OCI-LY7 (cell line): ENCODE measurements around the gene SCN5A. TPM values are rescaled to one million over a fixed set of nuclear protein-coding genes. Genes with fewer than 3 reads are reported as not detected.

Experiments
- BruUV-seq: library from RNA; stranded (reverse); fragments of 400-500 nt; replicated peaks from 2 replicates; lab custom pipeline; 2021; lab: Mats Ljungman, UMichigan
- CTCF ChIA-PET: fragments of 300-600 bp; sonication (Branson Sonifier 250); formaldehyde crosslinking; loops from one replicate; lab custom pipeline; 2022; ENCODE audit warnings: antibody characterized with exemption; ENCODE audit not compliant: unreplicated experiment; lab: Charles Lee
- POLR2A ChIA-PET: fragments of 300-600 bp; sonication (Branson Sonifier 250); formaldehyde crosslinking; loops from one replicate; lab custom pipeline; 2022; ENCODE audit warnings: antibody characterized with exemption; lab: Charles Lee
- DNase-seq: peaks from one replicate; pipeline ENCODE4 v3.0.0-alpha.2; 2015; ENCODE audit warnings: low spot score
- H2AFZ ChIP-seq: fragments of 200-600 bp; sonication (generic), shearing (Covaris generic); 2 replicates; pipeline ENCODE4 v1.6.1; 2014; ENCODE audit warnings: mild to moderate bottlenecking, antibody characterized with exemption, low read length, moderate library complexity
- H3K27ac ChIP-seq: fragments of 200-600 bp; sonication (generic); 2 replicates; pipeline ENCODE4 v1.5.1; 2014; ENCODE audit warnings: mixed run types, low read depth, mild to moderate bottlenecking, moderate library complexity, low read length, inconsistent platforms; ENCODE audit not compliant: poor library complexity, severe bottlenecking
- H3K36me3 ChIP-seq: fragments of 200-600 bp; sonication (generic); 2 replicates; pipeline ENCODE4 v1.6.1; 2014; ENCODE audit warnings: mild to moderate bottlenecking, antibody characterized with exemption, low read length, moderate library complexity, mixed read lengths; ENCODE audit not compliant: insufficient read depth
- H3K4me1 ChIP-seq: fragments of 200-600 bp; sonication (generic); 2 replicates; pipeline ENCODE4 v1.5.1; 2014; ENCODE audit warnings: mild to moderate bottlenecking, low read length; ENCODE audit not compliant: insufficient read depth, poor library complexity, severe bottlenecking
- H3K4me2 ChIP-seq: fragments of 200-600 bp; sonication (generic); 2 replicates; pipeline ENCODE4 v1.6.1; 2014; ENCODE audit warnings: mild to moderate bottlenecking, low read length
- H3K4me3 ChIP-seq: fragments of 200-600 bp; sonication (generic); 2 replicates; pipeline ENCODE4 v1.5.1; 2014; ENCODE audit warnings: mild to moderate bottlenecking, low read depth, low read length; ENCODE audit not compliant: poor library complexity, severe bottlenecking
- H3K79me2 ChIP-seq: fragments of 200-600 bp; sonication (generic); 2 replicates; pipeline ENCODE4 v1.6.1; 2016; ENCODE audit warnings: low read depth, mild to moderate bottlenecking, low read length, moderate library complexity, mixed read lengths; ENCODE audit not compliant: insufficient read depth
- H3K9me2 ChIP-seq: fragments of 200-600 bp; sonication (generic); 2 replicates; pipeline ENCODE4 v1.6.1; 2016; ENCODE audit warnings: mild to moderate bottlenecking, low read length, mixed read lengths; ENCODE audit not compliant: insufficient read depth
- H3K9me3 ChIP-seq: fragments of 200-600 bp; sonication (generic); 2 replicates; pipeline ENCODE4 v1.6.1; 2014; ENCODE audit warnings: mild to moderate bottlenecking, mixed run types, low read length, mixed read lengths
- H4K20me1 ChIP-seq: fragments of 200-600 bp; sonication (generic); 2 replicates; pipeline ENCODE4 v1.6.1; 2014; ENCODE audit warnings: mild to moderate bottlenecking, antibody characterized with exemption, low read length, moderate library complexity, mixed read lengths; ENCODE audit not compliant: insufficient read depth
- CTCF ChIP-seq: fragments of 200-600 bp; sonication (generic); conservative IDR thresholded peaks from 2 replicates; pipeline ENCODE4 v1.5.1; 2014; ENCODE audit warnings: mild to moderate bottlenecking, antibody characterized with exemption, low read length, moderate library complexity, mixed read lengths
- EZH2phosphoT487 ChIP-seq: fragments of 200-600 bp; sonication (generic); IDR thresholded peaks from 2 replicates; pipeline ENCODE4 v1.6.1; 2018; ENCODE audit warnings: low read depth, borderline replicate concordance, mild to moderate bottlenecking, mixed run types, antibody characterized with exemption, low read length, moderate library complexity, mixed read lengths
- intact Hi-C: fragments of 100-400 bp; cut with micrococcal nuclease; formaldehyde crosslinking; loops from one replicate; pipeline ENCODE4 v1.10.0; 2022; ENCODE audit not compliant: unreplicated experiment
- total RNA-seq, 2 experiments: library from RNA; depleted of rRNA in 1 of 2; stranded (reverse); fragments of >200 nt in 1 of 2; shearing (Covaris generic) in 1 of 2; gene quantifications; 2 replicates each; pipeline ENCODE4 v1.2.3, GENCODE V29; 2014 to 2022

The SCN5A gene
- total RNA-seq, 2 experiments from 2014 or later: not detected

GRCh38 chr3:38627956-38628355, 21.5 kb downstream of the SCN5A start:
- peak; percentile 72 for TF ChIP-seq CTCF
- no peak for TF ChIP-seq EZH2phosphoT487
- no peaks in the 10 kb centered on the region for H3K9me2 ChIP-seq
- ChIA-PET CTCF (no interaction called here), POLR2A (no interaction called here)
- intact Hi-C loops: no loop called here
- no peak overlapping the region for H3K4me3 ChIP-seq
- no peak overlapping the region for H3K4me2 ChIP-seq
- no peaks in the 10 kb centered on the region for H3K79me2 ChIP-seq
- no peak overlapping the region for H2AFZ ChIP-seq
- no peaks in the 10 kb centered on the region for H3K36me3 ChIP-seq
- peak; percentile 24 for DNase-seq
- no peaks in the 10 kb centered on the region for H3K4me1 ChIP-seq
- no peaks in the 10 kb centered on the region for H4K20me1 ChIP-seq
- no peaks in the 10 kb centered on the region for H3K9me3 ChIP-seq
- no TSS peak for BruUV-seq
- H3K27ac ChIP-seq: no peak overlapping the region

- Histone ChIP-seq H3K79me2 (no peaks in the 10 kb centered on the region), H3K4me1 (no peaks in the 10 kb centered on the region), H3K36me3 (no peaks in the 10 kb centered on the region), H4K20me1 (no peaks in the 10 kb centered on the region), H3K9me2 (no peaks in the 10 kb centered on the region), H3K4me2 (no peak overlapping the region), H2AFZ (no peak overlapping the region), H3K4me3 (no peak overlapping the region), H3K27ac (no peak overlapping the region), H3K9me3 (no peaks in the 10 kb centered on the region)
- BruUV-seq: no TSS peak
- intact Hi-C loops: no loop called here
- ChIA-PET POLR2A (no interaction called here), CTCF (no interaction called here)
- TF ChIP-seq CTCF (no peak), EZH2phosphoT487 (no peak)
- no peak for DNase-seq
These were observed 23.3 kb downstream of the SCN5A start for GRCh38 chr3:38626171-38626570.

- Histone ChIP-seq H4K20me1 (no peaks in the 10 kb centered on the region), H3K9me2 (no peaks in the 10 kb centered on the region), H3K79me2 (no peaks in the 10 kb centered on the region), H3K4me3 (no peak overlapping the region), H3K36me3 (no peaks in the 10 kb centered on the region), H3K4me1 (no peaks in the 10 kb centered on the region), H2AFZ (no peak overlapping the region), H3K4me2 (no peak overlapping the region), H3K27ac (no peak overlapping the region), H3K9me3 (no peaks in the 10 kb centered on the region)
- POLR2A ChIA-PET: no interaction called here
- BruUV-seq: no TSS peak
- CTCF ChIA-PET: no interaction called here
- DNase-seq: no peak
- TF ChIP-seq CTCF: no peak
- intact Hi-C loops: no loop called here
These were observed 25.9 kb downstream of the SCN5A start for GRCh38 chr3:38623539-38623938.
